Neural cell (in vitro differentiated cells): ENCODE data around the gene HAND1. TPM values are rescaled to one million over a fixed set of nuclear protein-coding genes. Genes with fewer than 3 reads are reported as not detected.

ENCODE experiments used
- H2AFZ ChIP-seq: fragments of 200-600, 300-800 bp; sonication (generic), shearing (Covaris generic); 2 replicates; pipeline ENCODE4 v1.6.0; 2014; ENCODE audit warnings: low read depth, mild to moderate bottlenecking, antibody characterized with exemption, low read length, moderate library complexity
- H3F3A ChIP-seq: fragments of 200-600 bp; shearing (Covaris generic); 2 replicates; pipeline ENCODE4 v1.6.1; 2016; ENCODE audit warnings: mild to moderate bottlenecking, moderate library complexity, mixed read lengths, antibody characterized with exemption, low read length; ENCODE audit not compliant: insufficient read depth, poor library complexity, severe bottlenecking
- H3K27ac ChIP-seq: fragments of 200-600, 300-800 bp; sonication (generic), shearing (Covaris generic); 2 replicates; pipeline ENCODE4 v1.5.1; 2014; ENCODE audit warnings: mild to moderate bottlenecking, low read length, moderate library complexity
- H3K27me3 ChIP-seq: fragments of 300-800, 200-600 bp; sonication (generic), shearing (Covaris generic); 2 replicates; pipeline ENCODE4 v1.6.0; 2014; ENCODE audit warnings: mild to moderate bottlenecking, low read depth, low read length, moderate library complexity; ENCODE audit not compliant: insufficient read depth
- H3K36me3 ChIP-seq: fragments of 300-800, 200-600 bp; sonication (generic), shearing (Covaris generic); 2 replicates; pipeline ENCODE4 v1.5.1; 2014; ENCODE audit warnings: mild to moderate bottlenecking, antibody characterized with exemption, low read length, moderate library complexity; ENCODE audit not compliant: insufficient read depth
- H3K4me2 ChIP-seq: fragments of 300-800, 200-600 bp; sonication (generic), shearing (Covaris generic); 2 replicates; pipeline ENCODE4 v1.6.0; 2014; ENCODE audit warnings: mild to moderate bottlenecking, low read length
- H3K4me3 ChIP-seq: fragments of 300-800, 200-600 bp; sonication (generic), shearing (Covaris generic); 2 replicates; pipeline ENCODE4 v1.5.1; 2014; ENCODE audit warnings: mild to moderate bottlenecking, low read length, moderate library complexity
- H3K79me2 ChIP-seq: fragments of 200-600 bp; shearing (Covaris generic); replicated peaks from 2 replicates; pipeline ENCODE4 v1.6.0; 2014; ENCODE audit warnings: mild to moderate bottlenecking, low read length, moderate library complexity; ENCODE audit not compliant: insufficient read depth
- H3K9ac ChIP-seq: fragments of 300-800, 200-600 bp; sonication (generic), shearing (Covaris generic); 2 replicates; pipeline ENCODE4 v1.6.1; 2016; ENCODE audit warnings: mild to moderate bottlenecking, low read length, mixed read lengths
- H3K9me2 ChIP-seq: fragments of 200-600 bp; shearing (Covaris generic); 2 replicates; pipeline ENCODE4 v1.6.1; 2016; ENCODE audit warnings: mild to moderate bottlenecking, low read length, mixed read lengths; ENCODE audit not compliant: insufficient read depth
- H3K9me3 ChIP-seq: fragments of 200-600, 300-800 bp; sonication (generic), shearing (Covaris generic); 2 replicates; pipeline ENCODE4 v1.6.1; 2016; ENCODE audit warnings: mild to moderate bottlenecking, mixed run types, low read length, moderate library complexity, mixed read lengths
- H4K20me1 ChIP-seq: fragments of 200-600 bp; shearing (Covaris generic); 2 replicates; pipeline ENCODE4 v1.6.1; 2016; ENCODE audit warnings: mild to moderate bottlenecking, mixed run types; ENCODE audit not compliant: insufficient read depth
- CTCF ChIP-seq: fragments of 450-650 bp; IDR thresholded peaks from 2 replicates; pipeline ENCODE4 v1.5.1; 2014; ENCODE audit warnings: antibody characterized with exemption, mild to moderate bottlenecking, moderate library complexity; ENCODE audit not compliant: poor library complexity, severe bottlenecking
- EP300 ChIP-seq: fragments of 450-650 bp; conservative IDR thresholded peaks from 2 replicates; pipeline ENCODE4 v1.6.1; 2014; ENCODE audit warnings: antibody characterized with exemption, mild to moderate bottlenecking, moderate library complexity; ENCODE audit not compliant: poor library complexity, severe bottlenecking
- EZH2 ChIP-seq: fragments of 200-600, 300-800 bp; shearing (Covaris generic), sonication (generic); IDR thresholded peaks from 2 replicates; pipeline ENCODE4 v1.6.1; 2014; ENCODE audit warnings: antibody characterized with exemption, low read length, borderline replicate concordance, mild to moderate bottlenecking; ENCODE audit not compliant: insufficient read depth, poor library complexity, severe bottlenecking
- MXI1 ChIP-seq: fragments of 450-650 bp; conservative IDR thresholded peaks from 2 replicates; pipeline ENCODE4 v1.6.1; 2014; ENCODE audit warnings: antibody characterized with exemption, mild to moderate bottlenecking; ENCODE audit not compliant: poor library complexity, severe bottlenecking
- POLR2AphosphoS5 ChIP-seq: IDR thresholded peaks from 2 replicates; pipeline ENCODE4 v1.6.1; 2012
- RAD21 ChIP-seq: fragments of 450-650 bp; conservative IDR thresholded peaks from 2 replicates; pipeline ENCODE4 v1.6.1; 2014; ENCODE audit warnings: antibody characterized with exemption, mild to moderate bottlenecking, moderate library complexity
- REST ChIP-seq: IDR thresholded peaks from 2 replicates; pipeline ENCODE4 v1.6.1; 2012; ENCODE audit warnings: borderline replicate concordance
- SMC3 ChIP-seq: fragments of 450-650 bp; conservative IDR thresholded peaks from 2 replicates; pipeline ENCODE4 v1.6.1; 2014; ENCODE audit warnings: antibody characterized with exemption, mild to moderate bottlenecking, moderate library complexity; ENCODE audit not compliant: poor library complexity
- TAF1 ChIP-seq: IDR thresholded peaks from 2 replicates; pipeline ENCODE4 v1.6.1; 2012; ENCODE audit warnings: low read depth
- polyA plus RNA-seq: library from polyadenylated mRNA; depleted of rRNA; stranded (reverse); fragments of >200 nt; gene quantifications from 2 replicates; pipeline ENCODE4 v1.2.3, GENCODE V29; 2014

The HAND1 gene
- polyA plus RNA-seq, 1 donor from 2014 or later, result not detected

- Histone ChIP-seq H3K27ac (no peak overlapping the region), H3K4me3 (no peak overlapping the region), H3K9ac (no peak overlapping the region), H2AFZ (no peak overlapping the region), H3K9me2 (no peaks in the 10 kb centered on the region), H3K9me3 (no peaks in the 10 kb centered on the region), H3K79me2 (no peaks in the 10 kb centered on the region), H3K27me3 (no peaks in the 10 kb centered on the region), H4K20me1 (no peaks in the 10 kb centered on the region), H3F3A (no peaks in the 10 kb centered on the region), H3K36me3 (peaks cover 10% of the 10 kb centered on the region), H3K4me2 (no peak overlapping the region)
- TF ChIP-seq REST (no peak), MXI1 (no peak), EZH2 (no peak), CTCF (no peak), TAF1 (no peak), RAD21 (no peak), EP300 (no peak), SMC3 (no peak), POLR2AphosphoS5 (no peak)
These were observed 22.4 kb downstream of the HAND1 start for GRCh38 chr5:154455585-154455984.

GRCh38 chr5:154451957-154452356, 26.1 kb downstream of the HAND1 start:
- Histone ChIP-seq H3K9me3 (no peaks in the 10 kb centered on the region), H4K20me1 (no peaks in the 10 kb centered on the region), H3K9me2 (no peaks in the 10 kb centered on the region), H3F3A (no peaks in the 10 kb centered on the region), H2AFZ (no peak overlapping the region), H3K4me3 (no peak overlapping the region), H3K36me3 (peaks cover 10% of the 10 kb centered on the region), H3K4me2 (no peak overlapping the region), H3K27ac (peak overlapping the region; percentile 1), H3K27me3 (no peaks in the 10 kb centered on the region), H3K9ac (no peak overlapping the region), H3K79me2 (peaks cover 18% of the 10 kb centered on the region)
- TF ChIP-seq REST, result no peak
- TF ChIP-seq POLR2AphosphoS5, result no peak
- TF ChIP-seq TAF1, result no peak
- no peak for TF ChIP-seq EZH2
- TF ChIP-seq CTCF, result no peak
- no peak for TF ChIP-seq EP300
- no peak for TF ChIP-seq RAD21
- TF ChIP-seq SMC3, result no peak
- no peak for TF ChIP-seq MXI1
